Right atrium auricular region (tissue), 2 donors: ENCODE results near the gene PCK1. TPM values are rescaled to one million over a fixed set of nuclear protein-coding genes. Genes with fewer than 3 reads are reported as not detected.

Experiments
- DNase-seq: peaks from one replicate; pipeline ENCODE4 v3.0.0-alpha.2; 2019; ENCODE audit warnings: low spot score
- H3K27ac ChIP-seq, 2 donors: fragments of 200-600 bp; sonication (generic); 1 replicate in 1 of 2; 2 replicates in 1 of 2; pipeline ENCODE4 v1.5.1; 2016 to 2019
- H3K27me3 ChIP-seq, 2 donors: fragments of 200-600 bp; sonication (generic); one replicate each; pipeline versions ENCODE4 v1.5.1 to v1.6.0; 2017 to 2019
- H3K36me3 ChIP-seq: fragments of 200-600 bp; sonication (generic); one replicate; pipeline ENCODE4 v1.5.1; 2016
- H3K4me1 ChIP-seq, 2 donors: fragments of 200-600 bp; sonication (generic); one replicate each; pipeline versions ENCODE4 v1.5.1 to v1.6.0; 2017 to 2019
- H3K4me3 ChIP-seq, 2 donors: fragments of 200-600 bp; sonication (generic); 1 replicate in 1 of 2; 2 replicates in 1 of 2; pipeline ENCODE4 v1.5.1; 2017 to 2019; ENCODE audit warnings: mild to moderate bottlenecking in 1 of 2, moderate library complexity in 1 of 2
- H3K9me3 ChIP-seq, 2 donors: fragments of 200-600 bp; sonication (generic); one replicate each; pipeline ENCODE4 v1.5.1; 2019
- total RNA-seq, 2 donors: library from RNA; depleted of rRNA; stranded (reverse); fragments of >200 nt; gene quantifications; one replicate each; pipeline ENCODE4 v1.1.0, GENCODE V29; 2016
- TF ChIP-seq, protein P1 (sequence below), 2 donors: fragments of 200-600 bp; sonication (generic); IDR thresholded peaks; one replicate each; pipeline ENCODE4 v1.5.1; 2019; ENCODE audit warnings: antibody characterized with exemption in 2 of 2

Gene PCK1
- total RNA-seq, 2 donors from 2014 or later, result 0.52 to 4.7 TPM

DNA sequence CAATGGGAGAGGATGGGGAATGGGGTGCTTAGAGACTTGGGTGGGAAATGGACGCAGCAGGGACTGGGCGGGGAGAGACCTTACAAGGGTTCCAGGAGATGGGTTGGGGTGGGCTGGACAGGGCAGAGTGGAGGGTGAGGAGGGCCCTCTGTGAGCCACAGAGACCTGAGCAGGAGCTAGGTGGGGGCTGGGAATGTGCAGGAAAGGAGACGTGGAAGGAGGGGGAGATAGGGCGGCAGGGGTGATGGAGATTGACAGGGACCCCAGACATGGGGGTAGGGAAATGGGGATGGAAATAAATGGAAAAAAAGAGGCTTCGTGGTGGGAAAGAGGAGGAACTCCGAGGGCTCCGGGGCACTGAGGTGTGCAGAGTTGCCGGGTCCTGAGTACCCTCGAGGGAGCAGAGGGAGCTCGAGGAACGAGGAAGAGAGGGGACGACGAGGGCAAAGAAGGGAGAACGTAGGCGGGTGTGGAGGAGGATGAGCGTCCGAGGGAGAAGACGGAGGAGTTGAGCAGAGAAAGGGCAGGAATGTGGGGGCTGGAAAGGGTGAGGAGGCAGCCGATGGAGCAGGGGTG lies 33.9 kb upstream of the PCK1 start:
- Histone ChIP-seq H3K4me1 (no peaks in the 10 kb centered on the region), H3K9me3 (no peaks in the 10 kb centered on the region), H3K4me3 (no peak overlapping the region), H3K36me3 (no peaks in the 10 kb centered on the region), H3K27ac (no peak overlapping the region), H3K27me3 (no peaks in the 10 kb centered on the region)
- DNase-seq, result no peak
- TF ChIP-seq, protein P1, sequence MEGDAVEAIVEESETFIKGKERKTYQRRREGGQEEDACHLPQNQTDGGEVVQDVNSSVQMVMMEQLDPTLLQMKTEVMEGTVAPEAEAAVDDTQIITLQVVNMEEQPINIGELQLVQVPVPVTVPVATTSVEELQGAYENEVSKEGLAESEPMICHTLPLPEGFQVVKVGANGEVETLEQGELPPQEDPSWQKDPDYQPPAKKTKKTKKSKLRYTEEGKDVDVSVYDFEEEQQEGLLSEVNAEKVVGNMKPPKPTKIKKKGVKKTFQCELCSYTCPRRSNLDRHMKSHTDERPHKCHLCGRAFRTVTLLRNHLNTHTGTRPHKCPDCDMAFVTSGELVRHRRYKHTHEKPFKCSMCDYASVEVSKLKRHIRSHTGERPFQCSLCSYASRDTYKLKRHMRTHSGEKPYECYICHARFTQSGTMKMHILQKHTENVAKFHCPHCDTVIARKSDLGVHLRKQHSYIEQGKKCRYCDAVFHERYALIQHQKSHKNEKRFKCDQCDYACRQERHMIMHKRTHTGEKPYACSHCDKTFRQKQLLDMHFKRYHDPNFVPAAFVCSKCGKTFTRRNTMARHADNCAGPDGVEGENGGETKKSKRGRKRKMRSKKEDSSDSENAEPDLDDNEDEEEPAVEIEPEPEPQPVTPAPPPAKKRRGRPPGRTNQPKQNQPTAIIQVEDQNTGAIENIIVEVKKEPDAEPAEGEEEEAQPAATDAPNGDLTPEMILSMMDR (IDR thresholded peaks at IDR 0.05), result no peak

DNA sequence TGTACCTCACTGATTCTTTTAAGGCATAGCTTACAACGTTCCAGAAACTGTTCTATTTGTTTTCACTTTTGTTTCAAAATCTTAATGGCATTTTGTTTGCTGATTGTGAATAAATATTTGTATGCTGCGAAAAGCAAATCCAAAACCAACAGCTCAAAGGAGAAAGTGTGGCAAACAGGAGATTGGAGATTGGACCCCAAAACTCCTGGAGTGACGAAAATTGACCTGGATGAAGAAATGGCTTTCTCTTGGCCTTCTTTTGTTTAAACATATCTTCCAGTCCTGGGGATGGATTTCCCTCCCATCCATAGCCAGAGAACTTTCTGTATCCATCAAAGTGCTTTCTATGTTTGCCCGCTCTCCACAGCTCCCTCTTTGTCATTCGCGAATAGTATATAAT lies 33.2 kb upstream of the PCK1 start:
- Histone ChIP-seq H3K27me3 (no peaks in the 10 kb centered on the region), H3K4me3 (no peak overlapping the region), H3K27ac (no peak overlapping the region), H3K36me3 (no peaks in the 10 kb centered on the region), H3K9me3 (peaks cover 0 to 1% of the 10 kb centered on the region in 2 donors), H3K4me1 (no peaks in the 10 kb centered on the region)
- TF ChIP-seq, protein P1 (IDR thresholded peaks at IDR 0.05), result no peak
- no peak for DNase-seq

DNA sequence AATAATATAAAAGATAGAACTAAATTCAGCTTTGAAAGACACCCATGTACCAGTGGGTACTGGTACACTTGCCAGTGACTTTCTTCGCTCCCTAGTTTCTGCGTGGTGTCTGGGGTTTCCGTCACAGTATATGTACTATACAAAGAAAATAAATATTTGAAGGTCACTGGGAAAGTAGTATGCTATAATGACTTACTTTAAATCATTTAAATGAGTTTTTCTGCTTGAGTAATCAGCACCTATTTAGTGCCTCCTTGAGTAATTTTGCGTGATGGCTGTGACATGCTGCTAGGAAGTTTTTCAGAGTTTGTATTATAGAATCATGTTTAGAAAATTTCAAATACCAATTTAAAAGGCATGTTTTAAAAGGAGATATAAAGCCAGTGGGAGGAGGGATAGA lies 32.8 kb upstream of the PCK1 start:
- H3K4me1 ChIP-seq, result no peaks in the 10 kb centered on the region
- peaks cover 0 to 5% of the 10 kb centered on the region in 2 donors for H3K9me3 ChIP-seq
- H3K27ac ChIP-seq, result no peak overlapping the region
- H3K36me3 ChIP-seq, result no peaks in the 10 kb centered on the region
- H3K27me3 ChIP-seq, result no peaks in the 10 kb centered on the region
- DNase-seq, result no peak
- H3K4me3 ChIP-seq, result no peak overlapping the region
- TF ChIP-seq, protein P1 (IDR thresholded peaks at IDR 0.05), result no peak

DNA sequence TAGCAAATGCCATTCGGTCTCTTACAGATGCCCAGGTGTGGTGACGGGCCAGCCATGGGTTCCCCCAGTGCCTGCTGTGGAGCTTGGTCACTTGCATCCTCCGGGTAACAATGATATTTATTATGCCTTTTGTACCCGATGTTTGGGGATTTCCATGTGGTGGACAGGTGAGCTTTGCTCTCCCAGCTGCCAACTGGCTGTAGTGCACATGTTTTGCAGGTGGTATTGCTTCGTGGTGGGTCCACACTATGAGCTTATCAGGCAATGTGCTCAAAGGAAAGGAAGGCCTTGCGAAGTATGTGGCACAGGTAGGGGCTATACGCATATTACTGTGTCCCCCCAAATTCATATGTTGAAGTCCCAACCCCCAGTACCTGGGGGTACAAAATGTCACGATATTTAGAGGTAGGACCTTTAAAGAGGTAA lies 31.7 kb upstream of the PCK1 start:
- TF ChIP-seq, protein P1 (IDR thresholded peaks at IDR 0.05), result no peak
- DNase-seq, result no peak

DNA sequence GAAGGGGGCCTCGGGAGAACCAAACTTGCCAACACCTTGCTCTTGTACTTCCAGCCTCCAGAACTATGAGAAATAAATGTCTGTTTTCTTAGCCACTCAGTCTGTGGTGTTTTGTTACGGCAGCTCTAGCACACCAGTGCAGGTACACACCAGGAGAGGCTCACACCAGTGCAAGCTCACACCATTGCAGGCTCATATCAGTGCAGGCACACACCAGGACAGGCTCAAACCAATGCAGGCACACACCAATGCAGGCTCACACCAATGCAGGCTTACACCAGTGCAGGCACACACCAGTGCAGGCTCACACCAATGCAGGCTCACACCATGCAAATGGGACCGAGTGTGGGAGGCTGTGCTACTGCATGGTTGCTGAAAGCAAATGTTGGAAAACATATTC lies 31.1 kb upstream of the PCK1 start:
- H3K4me3 ChIP-seq, result no peak overlapping the region
- no peak overlapping the region for H3K27ac ChIP-seq
- peaks cover 0 to 8% of the 10 kb centered on the region in 2 donors for H3K9me3 ChIP-seq
- H3K27me3 ChIP-seq, result no peaks in the 10 kb centered on the region
- TF ChIP-seq, protein P1 (IDR thresholded peaks at IDR 0.05), result no peak
- H3K36me3 ChIP-seq, result no peaks in the 10 kb centered on the region
- DNase-seq, result no peak
- no peaks in the 10 kb centered on the region for H3K4me1 ChIP-seq

More for the DNA sequence above, 31.7 kb upstream of the PCK1 start:
- H3K36me3 ChIP-seq, result no peaks in the 10 kb centered on the region
- no peaks in the 10 kb centered on the region for H3K4me1 ChIP-seq
- H3K4me3 ChIP-seq, result no peak overlapping the region
- H3K9me3 ChIP-seq, result peaks cover 0 to 8% of the 10 kb centered on the region in 2 donors
- no peak overlapping the region for H3K27ac ChIP-seq
- no peaks in the 10 kb centered on the region for H3K27me3 ChIP-seq
